ENCODE data around the gene CTSE.

Gene CTSE

DNA sequence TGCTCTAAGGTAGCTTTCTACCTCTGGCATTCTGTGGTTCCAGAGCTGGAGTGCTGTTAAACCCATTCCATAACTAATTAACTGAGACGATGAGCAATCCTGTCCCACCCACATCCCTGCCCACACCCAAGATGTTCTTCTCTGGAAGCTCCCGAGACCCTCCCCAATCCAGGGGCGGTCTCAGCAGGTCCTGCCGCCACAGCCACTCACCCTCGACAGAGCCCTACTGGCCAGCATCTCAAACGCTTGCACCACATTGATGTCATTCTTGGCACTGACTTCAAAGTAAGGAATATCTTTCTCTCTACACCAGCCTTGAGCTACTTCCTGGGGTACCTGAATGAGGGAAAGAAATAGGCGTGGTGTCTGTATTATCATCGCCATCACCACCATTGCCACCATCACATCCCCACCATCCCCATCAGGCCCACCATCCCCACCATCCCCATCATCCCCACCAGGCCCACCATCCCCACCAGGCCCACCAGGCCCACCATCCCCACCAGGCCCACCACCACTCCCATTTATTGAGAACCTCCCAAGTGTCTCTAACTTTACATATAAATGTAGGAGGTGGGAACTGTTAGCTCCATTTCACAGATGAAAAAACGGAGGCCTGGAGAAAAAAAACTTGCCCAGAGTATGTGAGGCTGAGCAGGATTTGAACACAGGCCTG lies 38.2 kb downstream of the CTSE start:
- H3K4me3 ChIP-seq (ENCODE audit: insufficient read depth, low read length, poor library complexity, severe bottlenecking) = no peak overlapping the region
- no peak overlapping the region for H2AFZ ChIP-seq (ENCODE audit: low read depth, low read length, severe bottlenecking)
- H3K4me2 ChIP-seq (ENCODE audit: low read depth, low read length, poor library complexity, severe bottlenecking) = no peak overlapping the region
- no peak overlapping the region for H3K9ac ChIP-seq (ENCODE audit: low read length)
- no peaks in the 10 kb centered on the region for H3K27me3 ChIP-seq (ENCODE audit: low read length)
- no peaks in the 10 kb centered on the region for H3K9me3 ChIP-seq (ENCODE audit: insufficient read depth, low read length)
- TF ChIP-seq, protein P1, sequence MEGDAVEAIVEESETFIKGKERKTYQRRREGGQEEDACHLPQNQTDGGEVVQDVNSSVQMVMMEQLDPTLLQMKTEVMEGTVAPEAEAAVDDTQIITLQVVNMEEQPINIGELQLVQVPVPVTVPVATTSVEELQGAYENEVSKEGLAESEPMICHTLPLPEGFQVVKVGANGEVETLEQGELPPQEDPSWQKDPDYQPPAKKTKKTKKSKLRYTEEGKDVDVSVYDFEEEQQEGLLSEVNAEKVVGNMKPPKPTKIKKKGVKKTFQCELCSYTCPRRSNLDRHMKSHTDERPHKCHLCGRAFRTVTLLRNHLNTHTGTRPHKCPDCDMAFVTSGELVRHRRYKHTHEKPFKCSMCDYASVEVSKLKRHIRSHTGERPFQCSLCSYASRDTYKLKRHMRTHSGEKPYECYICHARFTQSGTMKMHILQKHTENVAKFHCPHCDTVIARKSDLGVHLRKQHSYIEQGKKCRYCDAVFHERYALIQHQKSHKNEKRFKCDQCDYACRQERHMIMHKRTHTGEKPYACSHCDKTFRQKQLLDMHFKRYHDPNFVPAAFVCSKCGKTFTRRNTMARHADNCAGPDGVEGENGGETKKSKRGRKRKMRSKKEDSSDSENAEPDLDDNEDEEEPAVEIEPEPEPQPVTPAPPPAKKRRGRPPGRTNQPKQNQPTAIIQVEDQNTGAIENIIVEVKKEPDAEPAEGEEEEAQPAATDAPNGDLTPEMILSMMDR (IDR thresholded peaks at IDR 0.05; ENCODE audit: insufficient read depth, low read length, poor library complexity, severe bottlenecking) = no peak
- no peak for TF ChIP-seq EZH2phosphoT487 (conservative IDR thresholded peaks at IDR 0.05; ENCODE audit: low read length)
- no peaks in the 10 kb centered on the region for H3K79me2 ChIP-seq (ENCODE audit: insufficient read depth, low read length)
- no peaks in the 10 kb centered on the region for H3F3A ChIP-seq (ENCODE audit: insufficient read depth)
- H3K36me3 ChIP-seq (ENCODE audit: low read length) = no peaks in the 10 kb centered on the region
- H3K27ac ChIP-seq (ENCODE audit: low read depth, low read length) = no peak overlapping the region
- H3K9me2 ChIP-seq (replicated peaks; ENCODE audit: insufficient read depth, low read length) = no peaks in the 10 kb centered on the region
- no peaks in the 10 kb centered on the region for H4K20me1 ChIP-seq (ENCODE audit: low read depth, low read length)

DNA sequence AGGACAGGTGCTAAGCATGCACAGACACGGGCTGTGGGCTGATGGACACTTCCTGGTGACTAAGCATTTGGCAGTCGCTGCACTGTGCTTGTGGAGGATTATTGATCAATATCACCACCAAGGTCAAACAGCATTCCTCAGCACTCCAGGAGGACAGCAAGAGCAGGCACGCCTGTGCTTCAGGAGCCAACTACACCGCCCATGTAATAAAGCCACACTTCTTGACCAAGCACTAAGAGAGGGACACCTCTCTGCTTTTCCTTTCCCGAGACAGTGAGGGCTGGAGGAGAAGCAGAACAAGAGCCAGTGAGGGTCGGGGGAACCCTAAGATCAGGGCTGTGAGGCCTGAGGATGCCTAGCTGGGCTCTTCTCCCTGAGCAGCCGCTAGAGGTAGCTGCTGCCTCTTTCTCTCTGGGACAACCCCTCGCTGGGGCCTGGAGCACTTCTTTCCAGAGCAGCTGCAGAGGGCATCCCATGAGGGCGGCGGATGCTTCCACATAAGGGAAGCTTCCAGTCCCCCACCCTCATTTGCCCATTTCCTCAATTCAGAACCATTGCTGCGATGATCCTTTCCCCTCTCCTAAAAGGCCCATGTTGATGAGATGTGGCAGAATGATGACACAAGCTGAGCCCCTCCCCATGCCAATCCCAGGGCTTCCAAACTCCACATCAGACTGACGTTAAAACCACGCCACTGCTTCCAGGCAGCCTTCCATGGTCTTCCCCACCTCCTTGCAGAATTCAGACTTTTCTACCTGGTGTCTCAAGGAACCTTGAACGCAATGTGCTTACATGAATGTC lies 39.6 kb downstream of the CTSE start:
- Histone ChIP-seq H3K79me2 (ENCODE audit: insufficient read depth, low read length) (no peaks in the 10 kb centered on the region), H3K27ac (ENCODE audit: low read depth, low read length) (no peak overlapping the region), H3F3A (ENCODE audit: insufficient read depth) (no peaks in the 10 kb centered on the region), H4K20me1 (ENCODE audit: low read depth, low read length) (no peaks in the 10 kb centered on the region), H3K9me3 (ENCODE audit: insufficient read depth, low read length) (no peaks in the 10 kb centered on the region), H3K27me3 (ENCODE audit: low read length) (no peaks in the 10 kb centered on the region), H3K4me2 (ENCODE audit: low read depth, low read length, poor library complexity, severe bottlenecking) (no peak overlapping the region), H3K9ac (ENCODE audit: low read length) (no peak overlapping the region), H3K36me3 (ENCODE audit: low read length) (no peaks in the 10 kb centered on the region), H3K9me2 (replicated peaks; ENCODE audit: insufficient read depth, low read length) (no peaks in the 10 kb centered on the region), H2AFZ (ENCODE audit: low read depth, low read length, severe bottlenecking) (no peak overlapping the region), H3K4me3 (ENCODE audit: insufficient read depth, low read length, poor library complexity, severe bottlenecking) (no peak overlapping the region)
- TF ChIP-seq, protein P1 (IDR thresholded peaks at IDR 0.05; ENCODE audit: insufficient read depth, low read length, poor library complexity, severe bottlenecking) = peak; percentile 52
- TF ChIP-seq EZH2phosphoT487 (conservative IDR thresholded peaks at IDR 0.05; ENCODE audit: low read length) = no peak

DNA sequence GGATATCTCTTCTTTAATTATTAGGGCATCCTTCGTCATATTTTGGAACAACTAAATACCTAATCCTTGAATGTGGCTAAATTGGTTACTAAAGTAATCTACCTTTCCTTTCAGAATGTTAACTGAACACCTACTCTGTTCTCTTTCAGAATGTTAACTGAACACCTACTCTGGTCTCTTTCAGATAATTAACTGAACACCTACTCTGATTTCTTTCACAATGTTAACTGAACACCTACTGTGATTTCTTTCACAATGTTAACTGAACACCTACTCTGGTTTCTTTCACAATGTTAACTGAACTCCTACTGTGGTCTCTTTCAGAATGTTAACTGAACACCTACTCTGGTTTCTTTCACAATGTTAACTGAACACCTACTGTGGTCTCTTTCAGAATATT lies 42.4 kb downstream of the CTSE start:
- Histone ChIP-seq H2AFZ (ENCODE audit: low read depth, low read length, severe bottlenecking) (no peak overlapping the region), H3K9ac (ENCODE audit: low read length) (no peak overlapping the region), H3K27ac (ENCODE audit: low read depth, low read length) (no peak overlapping the region), H3K79me2 (ENCODE audit: insufficient read depth, low read length) (no peaks in the 10 kb centered on the region), H3F3A (ENCODE audit: insufficient read depth) (no peaks in the 10 kb centered on the region), H3K4me2 (ENCODE audit: low read depth, low read length, poor library complexity, severe bottlenecking) (no peak overlapping the region), H3K9me2 (replicated peaks; ENCODE audit: insufficient read depth, low read length) (no peaks in the 10 kb centered on the region), H3K36me3 (ENCODE audit: low read length) (no peaks in the 10 kb centered on the region), H3K4me3 (ENCODE audit: insufficient read depth, low read length, poor library complexity, severe bottlenecking) (no peak overlapping the region), H3K27me3 (ENCODE audit: low read length) (no peaks in the 10 kb centered on the region), H3K9me3 (ENCODE audit: insufficient read depth, low read length) (no peaks in the 10 kb centered on the region), H4K20me1 (ENCODE audit: low read depth, low read length) (no peaks in the 10 kb centered on the region)
- TF ChIP-seq, protein P1 (IDR thresholded peaks at IDR 0.05; ENCODE audit: insufficient read depth, low read length, poor library complexity, severe bottlenecking) = no peak
- TF ChIP-seq EZH2phosphoT487 (conservative IDR thresholded peaks at IDR 0.05; ENCODE audit: low read length) = no peak

All from SU-DHL-6 (cell line).